Embryonic facial prominence (tissue), 1 donor: Measurements from ENCODE around the gene TTBK2.
"Not testable (repeated sequence)": the region's sequence is repeated elsewhere in the genome, so short reads cannot be mapped to it uniquely, and the experiment has no call there.

Source experiments
- DNase-seq: peaks from one replicate; pipeline ENCODE4 v3.0.0-alpha.2; 2016; ENCODE audit errors: extremely low spot score

The TTBK2 gene

DNA sequence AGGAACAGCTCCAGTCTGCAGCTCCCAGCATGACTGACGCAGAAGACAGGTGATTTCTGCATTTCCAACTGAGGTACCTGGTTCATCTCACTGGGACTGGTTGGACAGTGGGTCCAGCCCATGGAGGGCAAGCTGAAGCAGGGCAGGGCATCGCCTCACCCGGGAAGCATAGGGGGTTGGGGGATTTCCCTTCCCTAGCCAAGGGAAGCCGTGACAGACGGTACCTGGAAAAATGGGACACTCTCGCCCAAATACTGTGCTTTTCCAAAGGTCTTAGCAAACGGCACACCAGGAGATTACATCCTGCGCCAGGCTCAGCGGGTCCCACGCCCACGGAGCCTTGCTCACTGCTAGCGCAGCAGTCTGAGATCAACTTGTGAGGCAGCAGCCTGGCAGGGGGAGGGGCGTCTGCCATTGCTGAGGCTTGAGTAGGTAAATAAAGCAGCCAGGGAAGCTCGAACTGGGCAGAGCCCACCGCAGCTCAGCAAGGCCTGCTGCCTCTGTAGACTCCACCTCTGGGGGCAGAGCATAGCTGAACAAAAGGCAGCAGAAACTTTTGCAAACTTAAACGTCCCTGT lies 156.3 kb downstream of the TTBK2 start:
- not testable (repeated sequence) for DNase-seq

DNA sequence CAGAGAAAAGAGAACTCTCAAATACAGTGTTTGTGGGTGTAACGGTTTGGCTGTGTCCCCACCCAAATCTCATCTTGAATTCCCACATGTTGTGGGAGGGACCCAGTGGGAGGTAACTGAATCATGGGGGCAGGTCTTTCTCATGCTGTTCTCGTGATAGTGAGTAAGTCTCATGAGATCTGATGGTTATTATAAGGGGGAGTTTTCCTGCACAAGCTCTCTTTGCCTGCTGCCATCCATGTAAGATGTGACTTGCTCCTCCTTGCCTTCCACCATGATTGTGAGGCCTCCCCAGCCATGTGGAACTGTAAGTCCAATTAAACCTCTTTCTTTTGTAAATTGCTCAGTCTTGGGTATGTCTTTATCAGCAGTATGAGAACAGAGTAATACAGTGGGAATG lies 158.8 kb downstream of the TTBK2 start:
- not testable (repeated sequence) for DNase-seq

DNA sequence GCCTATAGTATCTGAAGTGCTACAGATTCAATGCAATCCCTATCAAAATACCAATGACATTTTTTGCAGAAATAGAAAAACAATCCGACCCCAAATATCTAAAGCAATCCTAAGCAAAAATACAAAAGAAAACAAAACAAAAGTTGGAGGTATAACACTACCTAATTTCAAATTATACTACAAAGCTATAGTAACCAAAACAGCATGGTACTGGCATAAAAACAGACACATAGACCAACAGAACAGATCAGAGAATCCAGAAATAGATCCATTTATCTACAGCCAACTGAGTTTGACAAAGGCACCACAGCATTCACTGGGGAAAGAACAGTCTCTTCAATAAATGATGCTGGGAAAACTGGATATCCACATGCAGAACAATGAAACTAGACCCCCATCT lies 159.8 kb downstream of the TTBK2 start:
- no peak for DNase-seq

DNA sequence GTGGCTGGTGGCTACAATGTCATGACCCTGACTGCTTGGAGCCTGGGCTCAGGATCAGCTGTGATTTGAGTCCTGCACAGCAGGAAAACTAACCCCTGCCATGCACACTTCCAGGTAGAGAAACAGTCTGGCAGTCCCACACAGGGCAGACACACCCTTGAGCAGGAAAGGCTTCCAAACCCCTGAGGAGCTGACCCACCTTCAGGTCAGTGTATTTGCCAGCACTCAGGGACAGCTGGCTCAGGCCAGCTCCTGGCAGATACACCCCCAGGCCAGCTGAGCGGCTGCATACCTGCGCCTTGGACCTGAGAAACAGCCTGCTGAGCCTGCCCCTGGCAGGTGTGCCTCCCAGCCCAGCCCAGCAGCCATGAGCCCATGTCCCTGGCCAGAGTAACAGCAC lies 161.5 kb downstream of the TTBK2 start:
- no peak for DNase-seq

- DNase-seq = no peak
Measured at GRCh38 chr15:42750306-42750705, 170.3 kb downstream of the TTBK2 start.

GRCh38 chr15:42749266-42749665 lies 171.3 kb downstream of the TTBK2 start:
- DNase-seq = no peak

- no peak for DNase-seq
Measured at GRCh38 chr15:42744195-42744594, 176.4 kb downstream of the TTBK2 start.

GRCh38 chr15:42742149-42742548 lies 178.4 kb downstream of the TTBK2 start:
- no peak for DNase-seq

DNA sequence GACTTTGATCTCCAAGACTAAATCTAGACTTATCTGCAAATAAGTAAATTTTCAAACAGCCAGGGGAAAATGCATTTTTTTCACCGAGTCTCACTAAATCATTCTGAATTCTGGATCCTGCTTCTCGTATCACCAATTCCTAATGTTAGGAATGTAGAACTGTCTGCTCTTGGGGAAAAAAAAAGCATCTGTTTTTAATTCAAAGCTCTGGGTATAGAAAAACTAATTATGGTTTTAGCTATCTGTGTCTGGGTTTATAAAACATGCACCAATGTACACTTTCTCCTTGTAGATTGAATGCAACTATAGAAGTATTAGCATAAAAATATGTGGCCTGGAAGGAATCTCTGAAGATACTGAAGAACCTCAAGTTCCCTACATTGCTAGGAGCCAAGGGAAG lies 178.9 kb downstream of the TTBK2 start:
- DNase-seq = no peak

DNA sequence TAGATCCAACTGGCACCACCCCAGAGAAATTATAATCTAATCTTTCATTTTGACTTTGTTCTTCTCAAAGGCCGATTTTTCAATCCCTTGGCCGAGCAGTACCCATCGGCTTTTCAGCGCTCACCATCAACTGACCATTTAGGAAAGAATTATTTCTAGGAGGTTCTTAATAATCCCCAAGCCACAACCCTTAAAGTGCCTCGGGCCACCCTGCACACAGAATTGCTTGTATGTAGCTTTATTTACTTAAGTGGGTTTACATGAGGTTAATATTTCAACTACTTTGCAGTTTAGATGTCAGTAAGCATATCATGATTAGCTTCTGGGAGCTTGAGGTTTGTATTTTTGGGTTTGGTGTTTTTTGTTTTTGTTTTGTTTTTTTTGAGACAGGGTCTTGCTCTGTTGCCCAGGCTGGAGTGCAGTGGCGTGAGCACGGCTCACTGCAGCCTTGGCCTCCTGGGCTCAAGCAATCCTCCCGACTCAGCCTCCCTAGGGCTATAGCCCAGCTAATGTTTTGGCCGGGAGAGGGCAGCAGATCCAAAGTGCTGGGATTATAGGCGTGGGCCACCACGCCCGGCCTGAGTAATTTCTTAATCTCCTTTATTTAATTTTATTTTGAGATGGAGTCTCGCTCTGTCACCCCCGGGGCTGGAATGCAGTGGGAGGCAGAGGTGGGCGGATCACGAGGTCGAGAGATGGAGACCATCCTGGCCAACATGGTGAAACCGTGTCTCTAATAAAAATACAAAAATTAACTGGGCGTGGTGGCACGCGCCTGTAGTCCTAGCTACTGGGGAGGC lies 182.8 kb downstream of the TTBK2 start:
- DNase-seq = no peak

- DNase-seq = peak; percentile 42
Measured at GRCh38 chr15:42736793-42737528, 183.6 kb downstream of the TTBK2 start, which contains the start of gene CDAN1. TSS of gene CDAN1 (minus strand) at chr15:42737128. CDS start at chr15:42737102, 26 bp downstream.

DNA sequence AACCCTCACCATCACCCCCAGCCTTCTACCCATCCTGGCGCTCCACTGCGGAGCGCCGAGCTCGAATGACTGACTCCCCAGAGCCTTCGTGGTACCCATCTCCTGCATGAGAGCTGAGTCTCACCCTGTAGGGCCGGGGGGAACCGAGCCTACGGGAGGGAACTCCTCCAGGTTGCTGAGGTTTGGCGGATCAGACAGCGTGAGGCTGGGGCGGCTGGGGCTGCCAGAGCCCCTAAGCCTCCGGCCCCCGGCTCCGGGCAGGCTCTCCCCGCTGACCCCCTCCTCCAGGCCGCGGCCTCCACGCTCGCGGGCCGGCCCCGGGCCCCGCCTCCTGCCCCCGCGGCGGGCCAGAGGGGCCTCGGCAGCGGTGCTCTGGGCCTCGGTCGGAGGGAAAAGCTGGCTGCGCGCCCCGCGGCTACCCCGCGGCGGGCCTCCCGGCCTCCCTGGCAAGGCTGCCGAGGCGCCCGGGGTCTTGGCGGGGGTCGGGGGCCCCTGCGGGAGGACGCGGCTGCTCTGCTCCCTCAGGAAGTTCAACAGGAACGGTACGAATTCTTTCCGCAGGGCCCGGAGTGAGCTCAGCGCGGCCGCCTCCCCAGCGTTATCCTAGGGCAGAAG lies 184.3 kb downstream of the TTBK2 start:
- no peak for DNase-seq

DNA sequence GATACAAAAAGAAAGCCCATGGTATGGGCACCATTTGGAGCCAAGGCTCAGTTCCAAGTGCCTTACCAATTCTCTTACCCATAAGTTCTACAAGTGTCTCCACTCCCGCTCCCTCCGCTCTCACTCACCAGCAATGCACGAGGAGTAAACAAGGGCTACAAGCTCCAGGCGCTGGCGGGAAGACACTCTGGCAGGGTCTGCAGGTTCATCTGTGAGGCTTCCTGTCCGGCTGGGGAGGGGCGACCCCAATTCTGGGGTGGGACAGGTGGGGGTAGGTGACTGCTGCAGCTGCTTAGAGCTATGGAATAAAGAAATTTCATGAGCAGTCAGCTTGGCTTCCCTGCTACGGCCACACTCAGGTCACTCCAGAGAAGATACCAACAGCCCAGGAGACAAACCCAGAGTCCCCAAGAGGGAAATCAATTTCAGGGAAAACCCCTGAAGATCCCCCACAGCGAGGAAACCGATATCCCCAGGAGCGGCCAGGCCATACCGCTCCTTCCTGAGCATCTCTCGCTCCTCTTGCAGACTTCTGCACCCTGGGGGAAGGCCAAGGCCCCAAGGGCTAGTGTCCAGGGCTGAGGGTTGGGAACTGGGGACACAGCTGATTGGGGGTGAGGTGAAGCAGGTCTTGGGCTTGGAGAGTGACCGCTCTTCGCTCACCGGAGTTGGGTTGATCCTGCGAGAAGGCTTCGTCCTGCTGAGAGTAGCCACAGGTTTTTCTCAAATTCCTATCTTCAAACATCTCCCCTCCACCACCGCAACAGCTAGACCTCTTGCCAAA lies 185.0 kb downstream of the TTBK2 start:
- DNase-seq = no peak

GRCh38 chr15:42734076-42734672 lies 186.4 kb downstream of the TTBK2 start:
- no peak for DNase-seq

- no peak for DNase-seq
Measured at GRCh38 chr15:42733027-42733426, 187.6 kb downstream of the TTBK2 start.

GRCh38 chr15:42732095-42732827 lies 188.3 kb downstream of the TTBK2 start:
- DNase-seq = no peak

- DNase-seq = no peak
Measured at GRCh38 chr15:42731461-42731860, 189.1 kb downstream of the TTBK2 start.

- DNase-seq = no peak
Measured at GRCh38 chr15:42730536-42730935, 190.0 kb downstream of the TTBK2 start.

GRCh38 chr15:42730135-42730534 lies 190.4 kb downstream of the TTBK2 start:
- DNase-seq = no peak

DNA sequence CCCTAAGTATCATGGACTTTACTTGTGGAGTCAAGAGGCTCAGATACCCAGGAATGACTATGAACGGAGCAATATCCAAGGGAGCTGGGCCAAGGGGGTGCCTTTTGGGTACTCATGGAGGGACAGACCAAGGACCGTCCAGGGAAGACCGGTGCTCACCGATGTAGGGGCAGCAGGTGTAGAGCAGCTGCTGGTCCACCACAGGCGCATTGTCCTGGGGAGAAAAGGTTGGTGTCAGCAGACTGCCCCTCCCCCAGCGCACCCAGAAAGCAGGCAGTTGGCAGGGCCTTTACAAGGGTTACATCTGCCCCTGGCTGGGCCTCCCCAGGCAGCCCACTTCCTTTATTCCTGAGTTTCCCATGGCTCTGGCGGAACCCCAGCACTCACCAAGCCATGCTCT lies 191.2 kb downstream of the TTBK2 start:
- no peak for DNase-seq
